Coronary artery (tissue), 2 donors: ENCODE measurements around the gene ZNF609.

Experiments
- DNase-seq: peaks from one replicate; pipeline ENCODE4 v3.0.0-alpha.2; 2017; ENCODE audit warnings: low spot score
- H3K27ac ChIP-seq, 2 donors: fragments of 200-600 bp; sonication (generic); one replicate each; pipeline ENCODE4 v1.5.1; 2016 to 2019
- H3K4me3 ChIP-seq: fragments of 200-600 bp; sonication (generic); 2 replicates; pipeline ENCODE4 v1.5.1; 2016; ENCODE audit warnings: mild to moderate bottlenecking, moderate library complexity
- CTCF ChIP-seq: fragments of 200-600 bp; sonication (generic); IDR thresholded peaks from one replicate; pipeline ENCODE4 v1.5.1; 2019; ENCODE audit warnings: antibody characterized with exemption

The ZNF609 gene

GRCh38 chr15:64617727-64618126 is 157.3 kb downstream of the ZNF609 start:
- DNase-seq, result no peak
- Histone ChIP-seq H3K4me3 (no peak overlapping the region), H3K27ac (no peak overlapping the region)
- no peak for TF ChIP-seq CTCF

- Histone ChIP-seq H3K4me3 (no peak overlapping the region), H3K27ac (no peak overlapping the region)
- no peak for DNase-seq
- no peak for TF ChIP-seq CTCF
Observed at GRCh38 chr15:64618138-64618537, 157.8 kb downstream of the ZNF609 start.

GRCh38 chr15:64618540-64618939 is 158.2 kb downstream of the ZNF609 start:
- Histone ChIP-seq H3K27ac (no peak overlapping the region), H3K4me3 (no peak overlapping the region)
- no peak for TF ChIP-seq CTCF
- DNase-seq, result no peak

GRCh38 chr15:64619880-64620839 is 159.8 kb downstream of the ZNF609 start:
- no peak for DNase-seq
- Histone ChIP-seq H3K27ac (no peak overlapping the region), H3K4me3 (no peak overlapping the region)
- no peak for TF ChIP-seq CTCF

GRCh38 chr15:64621056-64621455 is 160.7 kb downstream of the ZNF609 start:
- H3K4me3 ChIP-seq, result no peak overlapping the region
- no peak overlapping the region for H3K27ac ChIP-seq

GRCh38 chr15:64622410-64623260 is 162.3 kb downstream of the ZNF609 start:
- no peak overlapping the region for H3K27ac ChIP-seq
- no peak for TF ChIP-seq CTCF
- H3K4me3 ChIP-seq, result no peak overlapping the region
- no peak for DNase-seq

More at GRCh38 chr15:64621056-64621455, 160.7 kb downstream of the ZNF609 start:
- DNase-seq, result no peak
- no peak for TF ChIP-seq CTCF
